H1 (cell line): Measurements from ENCODE around the gene KLHL35. TPM values are rescaled to one million over a fixed set of nuclear protein-coding genes. Genes with fewer than 3 reads are reported as not detected.

Experiments used
- CTCF ChIA-PET: fragments of 300-600 bp; sonication (Branson Sonifier 250); formaldehyde crosslinking; loops from one replicate; lab custom pipeline; 2021; ENCODE audit not compliant: partially characterized antibody; lab: Charles Lee
- POLR2A ChIA-PET: fragments of 300-600 bp; sonication (Branson Sonifier 250); formaldehyde crosslinking; loops from one replicate; lab custom pipeline; 2021; ENCODE audit warnings: inconsistent platforms; ENCODE audit not compliant: partially characterized antibody; lab: Charles Lee
- DNase-seq, 2 experiments: peaks; one replicate each; pipeline versions ENCODE4 v3.0.0 to v3.0.0-alpha.2; 2010 to 2022; ENCODE audit warnings: low spot score in 2 of 2, low read depth in 1 of 2, mixed read lengths in 1 of 2
- FAIRE-seq: peaks from 2 replicates; lab custom pipeline; 2011; peaks lifted over from hg19 to GRCh38; lab: Jason Lieb, UNC
- H2AFZ ChIP-seq: 2 replicates; pipeline ENCODE4 v1.8.1; 2012; ENCODE audit warnings: low read length, inconsistent platforms
- H2AK5ac ChIP-seq: 2 replicates; pipeline ENCODE4 v1.6.1; 2013; ENCODE audit warnings: low read depth, low read length
- H2BK120ac ChIP-seq: replicated peaks from 2 replicates; pipeline ENCODE3; 2013; ENCODE audit warnings: low read depth, low read length, inconsistent platforms
- H2BK12ac ChIP-seq: 2 replicates; pipeline ENCODE4 v1.6.1; 2013; ENCODE audit warnings: low read depth, low read length
- H2BK15ac ChIP-seq: 2 replicates; pipeline ENCODE4 v1.6.1; 2013; ENCODE audit warnings: low read length
- H2BK20ac ChIP-seq: 2 replicates; pipeline ENCODE4 v1.6.1; 2013; ENCODE audit warnings: low read length
- H2BK5ac ChIP-seq: 2 replicates; pipeline ENCODE4 v1.6.1; 2013; ENCODE audit warnings: low read depth, low read length
- H3K14ac ChIP-seq: 2 replicates; pipeline ENCODE4 v1.6.1; 2013; ENCODE audit warnings: inconsistent platforms; ENCODE audit not compliant: insufficient read length
- H3K18ac ChIP-seq: 2 replicates; pipeline ENCODE4 v1.6.1; 2013; ENCODE audit warnings: low read length; ENCODE audit errors: extremely low read depth
- H3K23ac ChIP-seq: 2 replicates; pipeline ENCODE4 v1.6.1; 2013; ENCODE audit warnings: inconsistent platforms; ENCODE audit not compliant: insufficient read length
- H3K23me2 ChIP-seq: 2 replicates; pipeline ENCODE4 v1.6.1; 2013; ENCODE audit warnings: low read depth, low read length
- H3K27ac ChIP-seq: 2 replicates; pipeline ENCODE4 v1.6.1; 2011; ENCODE audit warnings: low read depth, low read length, inconsistent platforms
- H3K27me3 ChIP-seq, 4 experiments: replicated peaks in 1 of 4; 1 replicate in 1 of 4; 2 replicates in 3 of 4; pipeline versions ENCODE4 v1.6.1 to v1.8.1; 2011 to 2013; ENCODE audit warnings: low read length in 3 of 4, mild to moderate bottlenecking in 3 of 4, inconsistent platforms in 2 of 4, mixed read lengths in 2 of 4, moderate library complexity in 1 of 4; ENCODE audit not compliant: control insufficient read depth in 3 of 4, insufficient read depth in 3 of 4; ENCODE audit errors: extremely low read depth in 1 of 4
- H3K36me3 ChIP-seq, 4 experiments: 2 replicates each; pipeline versions ENCODE4 v1.6.1 to v1.8.1; 2011 to 2013; ENCODE audit warnings: mild to moderate bottlenecking in 4 of 4, low read length in 3 of 4, moderate library complexity in 2 of 4, control low read depth in 1 of 4, inconsistent platforms in 1 of 4; ENCODE audit not compliant: insufficient read depth in 4 of 4, control insufficient read depth in 2 of 4
- H3K4ac ChIP-seq: replicated peaks from 2 replicates; pipeline ENCODE3; 2013; ENCODE audit warnings: low read length, low read depth, mixed read lengths, inconsistent platforms; ENCODE audit not compliant: insufficient read length
- H3K4me1 ChIP-seq, 4 experiments: replicated peaks in 1 of 4; 1 replicate in 1 of 4; 2 replicates in 3 of 4; pipeline versions ENCODE4 v1.6.1 to v1.8.1; 2011 to 2013; ENCODE audit warnings: low read length in 3 of 4, inconsistent platforms in 2 of 4, mixed read lengths in 1 of 4; ENCODE audit not compliant: insufficient read depth in 4 of 4, control insufficient read depth in 3 of 4
- H3K4me2 ChIP-seq, 2 experiments: 2 replicates each; pipeline versions ENCODE4 v1.6.1 to v1.8.1; 2011 to 2013; ENCODE audit warnings: low read depth in 2 of 2, low read length in 2 of 2, control low read depth in 1 of 2, inconsistent platforms in 1 of 2, mild to moderate bottlenecking in 1 of 2; ENCODE audit not compliant: insufficient read depth in 1 of 2
- H3K4me3 ChIP-seq, 4 experiments: fragments of 200-600, 300-600 bp in 1 of 4; sonication (generic), shearing (Covaris generic), sonication (Bioruptor Twin) in 1 of 4; 2 replicates each; pipeline versions ENCODE4 v1.5.1 to v1.8.1; 2011 to 2016; ENCODE audit warnings: low read length in 4 of 4, low read depth in 3 of 4, control low read depth in 2 of 4, inconsistent platforms in 2 of 4, mild to moderate bottlenecking in 2 of 4, mixed read lengths in 1 of 4, moderate library complexity in 1 of 4; ENCODE audit not compliant: insufficient read depth in 2 of 4; ENCODE audit errors: extremely low read depth in 1 of 4
- H3K56ac ChIP-seq: replicated peaks from 2 replicates; pipeline ENCODE3; 2013; ENCODE audit warnings: low read depth, mild to moderate bottlenecking, mixed read lengths, low read length, inconsistent platforms; ENCODE audit not compliant: insufficient read length
- H3K79me1 ChIP-seq: 2 replicates; pipeline ENCODE4 v1.6.1; 2013; ENCODE audit warnings: low read depth, low read length, control low read depth
- H3K79me2 ChIP-seq, 2 experiments: 2 replicates each; pipeline versions ENCODE4 v1.6.1 to v1.8.1; 2012 to 2013; ENCODE audit warnings: low read length in 2 of 2, mild to moderate bottlenecking in 2 of 2, inconsistent platforms in 1 of 2; ENCODE audit not compliant: insufficient read depth in 2 of 2, control insufficient read depth in 1 of 2
- H3K9ac ChIP-seq, 4 experiments: replicated peaks in 1 of 4; 1 replicate in 1 of 4; 2 replicates in 3 of 4; pipeline versions ENCODE4 v1.6.1 to v1.8.1; 2011 to 2013; ENCODE audit warnings: low read depth in 3 of 4, low read length in 3 of 4, control low read depth in 2 of 4, mild to moderate bottlenecking in 2 of 4, moderate library complexity in 2 of 4, inconsistent platforms in 1 of 4; ENCODE audit errors: extremely low read depth in 1 of 4
- H3K9me3 ChIP-seq, 2 experiments: 2 replicates each; pipeline versions ENCODE4 v1.6.1 to v1.8.1; 2012 to 2013; ENCODE audit warnings: mild to moderate bottlenecking in 2 of 2, moderate library complexity in 2 of 2, control low read depth in 1 of 2, inconsistent platforms in 1 of 2, low read depth in 1 of 2, low read length in 1 of 2, mixed read lengths in 1 of 2; ENCODE audit not compliant: insufficient read depth in 2 of 2
- H4K20me1 ChIP-seq, 2 experiments: replicated peaks in 1 of 2; 2 replicates each; pipeline versions ENCODE3 to v1.8.1; 2011 to 2013; ENCODE audit warnings: inconsistent platforms in 2 of 2, low read length in 2 of 2, mild to moderate bottlenecking in 1 of 2; ENCODE audit not compliant: insufficient read depth in 2 of 2, control insufficient read depth in 1 of 2
- H4K5ac ChIP-seq: 2 replicates; pipeline ENCODE4 v1.6.1; 2013; ENCODE audit warnings: low read length, low read depth, mixed read lengths, inconsistent platforms; ENCODE audit not compliant: insufficient read length
- H4K8ac ChIP-seq: 2 replicates; pipeline ENCODE4 v1.8.0; 2013; ENCODE audit warnings: mild to moderate bottlenecking, moderate library complexity, low read length, inconsistent platforms; ENCODE audit not compliant: insufficient read depth; ENCODE audit errors: extremely low read depth
- H4K91ac ChIP-seq: replicated peaks from 2 replicates; pipeline ENCODE3; 2013; ENCODE audit warnings: low read length, mixed read lengths, inconsistent platforms; ENCODE audit not compliant: insufficient read length
- CTBP2 ChIP-seq: IDR thresholded peaks from 2 replicates; pipeline ENCODE4 v1.7.0; 2011; ENCODE audit warnings: borderline replicate concordance, mild to moderate bottlenecking, moderate library complexity, mixed read lengths, low read length; ENCODE audit not compliant: insufficient read depth, insufficient read length
- PHF8 ChIP-seq: fragments of 200-600 bp; sonication (generic); conservative IDR thresholded peaks from 2 replicates; pipeline ENCODE4 v1.7.1; 2012; ENCODE audit warnings: low read depth, mild to moderate bottlenecking, inconsistent platforms, low read length, moderate library complexity
- WGBS, 2 experiments: shearing (Covaris generic) in 1 of 2; methylation state at CpG; one replicate each; pipeline versions ENCODE4 v1.1.6 to v1.1.7; 2013 to 2015; ENCODE audit warnings: low lambda C conversion rate in 2 of 2, mixed read lengths in 2 of 2, inconsistent platforms in 1 of 2, low coverage in 1 of 2, missing lambda C conversion rate in 1 of 2; ENCODE audit not compliant: insufficient replicate concordance in 2 of 2, insufficient coverage in 1 of 2, insufficient read length in 1 of 2; ENCODE audit errors: extremely low coverage in 1 of 2, missing lambda C conversion rate in 1 of 2; 5-methylcytosine and 5-hydroxymethylcytosine counted together
- polyA plus RNA-seq, 7 experiments: library from polyadenylated mRNA; depleted of rRNA in 3 of 7; stranded (reverse) in 5 of 7; unstranded in 2 of 7; fragments of >200 nt in 5 of 7; fragments of 200-250 nt in 2 of 7; gene quantifications; 1 replicate in 5 of 7; 2 replicates in 1 of 7; 4 replicates in 1 of 7; pipeline versions ENCODE4 v1.2.1 to v1.2.3, GENCODE V29; 2011 to 2013; ENCODE audit warnings: missing spikeins in 2 of 7, mixed read lengths in 2 of 7
- total RNA-seq: library from RNA; stranded (reverse); fragmentation: NEBNext Ultra II Directional; extraction: Animal tissue kit (Norgen Biotek cat#: 25700); gene quantifications from 2 replicates; pipeline ENCODE4 v1.2.1, GENCODE V29; 2021

Gene KLHL35
- total and polyA plus RNA-seq, 2 of the 8 experiments (the other 6 are each of a cell fraction or from before 2014, with no cell fraction given), result 0.35 to 0.41 TPM

GRCh38 chr11:75454987-75455386, 22.0 kb upstream of the KLHL35 start:
- H3K79me1 ChIP-seq, result no peaks in the 10 kb centered on the region
- no peak overlapping the region for H2BK5ac ChIP-seq
- H2AK5ac ChIP-seq, result no peak overlapping the region
- no peak overlapping the region for H2BK12ac ChIP-seq
- no peak overlapping the region for H3K9ac ChIP-seq
- H3K4me1 ChIP-seq, result peaks cover 0 to 6% (median 0%) of the 10 kb centered on the region in 4 experiments; a peak in 3 of 7 replicates
- no peak overlapping the region for H3K4me2 ChIP-seq
- no peak for DNase-seq
- H3K18ac ChIP-seq, result no peak overlapping the region; the same call in 1 of the 2 replicates
- H3K27me3 ChIP-seq, result no peaks in the 10 kb centered on the region; a peak in 1 of 7 replicates
- TF ChIP-seq CTBP2 (no peak), PHF8 (0 out of 2 replicates have a peak, but pooled peaks have one; percentile 7)
- TF ChIP-seq, all 59 proteins: peak for 1
- H3K4ac ChIP-seq, result no peak overlapping the region
- no peak overlapping the region for H3K27ac ChIP-seq
- no peaks in the 10 kb centered on the region for H3K79me2 ChIP-seq
- no peak overlapping the region for H2BK20ac ChIP-seq
- H4K20me1 ChIP-seq, result no peaks in the 10 kb centered on the region
- H2BK120ac ChIP-seq, result no peak overlapping the region
- H4K91ac ChIP-seq, result no peak overlapping the region
- 90% methylated on average over 5 of the region's 5 CpGs; no CpG with 5 or more reads in 1 of the 2 experiments for WGBS, 2 experiments
- no peaks in the 10 kb centered on the region for H3K36me3 ChIP-seq
- CTCF ChIA-PET, result interaction anchor here (0.9 to 31.5 kb wide), 11 partner anchors 10 to 347 kb away, joined by 3 to 603 read pairs (median 3); partner anchors contain the start of gene GDPD5
- no peaks in the 10 kb centered on the region for H3K9me3 ChIP-seq
- no peak overlapping the region for H3K56ac ChIP-seq
- H2BK15ac ChIP-seq, result no peak overlapping the region
- H3K23ac ChIP-seq, result no peak overlapping the region
- 0 out of 2 replicates have a peak, but pooled peaks cover 2% of the 10 kb centered on the region for H3K23me2 ChIP-seq
- FAIRE-seq, result no peak
- H3K4me3 ChIP-seq, result no peak overlapping the region
- no peak overlapping the region for H4K8ac ChIP-seq
- POLR2A ChIA-PET, result interaction anchor here (0.8 to 3.0 kb wide), 5 partner anchors 11 to 108 kb away, joined by 3 to 13 read pairs (median 5); partner anchors contain the start of gene GDPD5
- no peak overlapping the region for H3K14ac ChIP-seq
- H2AFZ ChIP-seq, result no peak overlapping the region
- H4K5ac ChIP-seq, result no peak overlapping the region
